ENCODE data around the gene NUP50.

DNA sequence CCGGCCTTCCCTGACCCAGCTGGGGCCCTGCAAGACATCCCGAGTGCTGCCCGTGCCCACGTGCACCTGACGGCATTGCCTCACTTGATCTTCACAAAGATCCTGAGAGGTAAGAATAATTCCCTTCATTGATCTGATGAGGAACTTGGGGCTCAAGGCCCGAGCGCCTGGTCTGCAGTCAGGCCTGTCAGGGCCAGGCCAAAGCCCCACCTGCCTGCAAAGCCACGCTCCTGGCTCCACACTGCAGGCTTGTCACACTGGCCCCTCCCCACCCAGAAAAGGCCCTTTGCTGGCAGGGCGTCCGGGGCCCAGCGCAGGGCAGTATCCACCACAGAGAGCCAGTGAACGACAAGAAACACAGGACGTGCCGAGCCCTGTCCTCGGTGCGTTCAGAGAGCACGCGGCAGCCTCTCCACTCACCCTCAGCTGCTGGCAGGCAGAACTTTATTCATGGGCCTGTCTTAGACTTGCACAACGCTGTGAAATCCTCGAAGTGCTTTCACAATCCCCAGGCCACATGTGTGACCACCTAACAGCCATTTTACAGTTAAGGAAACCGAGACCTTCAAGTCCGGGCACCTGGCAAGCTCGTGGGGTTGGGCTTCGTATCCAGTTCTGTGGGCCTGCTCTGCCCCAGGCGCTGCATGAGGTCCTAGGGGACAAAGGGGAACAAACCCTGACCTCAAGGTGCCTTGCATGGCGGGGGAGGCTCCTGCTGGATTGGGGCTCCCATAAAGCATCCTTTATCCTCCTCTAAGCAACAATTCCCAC lies 62.2 kb downstream of the NUP50 start:
- TF ChIP-seq POLR2AphosphoS5 (IDR thresholded peaks at IDR 0.05; ENCODE audit: low read depth, low read length) (no peak), REST (IDR thresholded peaks at IDR 0.05; ENCODE audit: insufficient read depth in 1 of 2, low read depth in 2 of 2, low read length in 2 of 2) (no peak)
